ENCODE results near the gene ABHD2. TPM values are rescaled to one million over a fixed set of nuclear protein-coding genes. Genes with fewer than 3 reads are reported as not detected.
"Not testable (repeated sequence)": the region's sequence is repeated elsewhere in the genome, so short reads cannot be mapped to it uniquely, and the experiment has no call there.

ABHD2 gene
- total and polyA plus RNA-seq, 2 donors, result 5.6 to 13.7 TPM

- not testable (repeated sequence) for H3K27ac ChIP-seq (ENCODE audit: low read depth in 1 of 2, low read length in 1 of 2); H3K4me3 ChIP-seq (ENCODE audit: low read length in 2 of 2); H3K4me1 ChIP-seq (ENCODE audit: control insufficient read depth in 2 of 2, insufficient read depth in 2 of 2, low read length in 2 of 2); H3K27me3 ChIP-seq (ENCODE audit: control insufficient read depth in 2 of 2, insufficient read depth in 1 of 2, low read length in 1 of 2); H3K9me3 ChIP-seq (ENCODE audit: control insufficient read depth in 2 of 2, insufficient read depth in 1 of 2, low read length in 1 of 2); DNase-seq (ENCODE audit: low read depth in 6 of 9, low spot score in 9 of 9)
- H3K36me3 ChIP-seq (ENCODE audit: control insufficient read depth in 2 of 2, insufficient read depth in 2 of 2, low read length in 1 of 2), result peaks cover 43 to 66% of the 10 kb centered on the region in 2 donors
- WGBS, result 99% methylated on average over 13 of the region's 13 CpGs
Observed at GRCh38 chr15:89120479-89121000, 32.3 kb downstream of the ABHD2 start.

GRCh38 chr15:89121414-89121813, 33.2 kb downstream of the ABHD2 start:
- Histone ChIP-seq H3K36me3 (ENCODE audit: control insufficient read depth in 2 of 2, insufficient read depth in 2 of 2, low read length in 1 of 2) (peaks cover 45 to 63% of the 10 kb centered on the region in 2 donors), H3K9me3 (ENCODE audit: control insufficient read depth in 2 of 2, insufficient read depth in 1 of 2, low read length in 1 of 2) (no peaks in the 10 kb centered on the region), H3K4me1 (ENCODE audit: control insufficient read depth in 2 of 2, insufficient read depth in 2 of 2, low read length in 2 of 2) (no peaks in the 10 kb centered on the region), H3K4me3 (ENCODE audit: low read length in 2 of 2) (no peak overlapping the region), H3K27me3 (ENCODE audit: control insufficient read depth in 2 of 2, insufficient read depth in 1 of 2, low read length in 1 of 2) (no peaks in the 10 kb centered on the region), H3K27ac (ENCODE audit: low read depth in 1 of 2, low read length in 1 of 2) (no peak overlapping the region)
- DNase-seq (ENCODE audit: low read depth in 6 of 9, low spot score in 9 of 9), result no peak
- WGBS, result 92% methylated on average over 3 of the region's 3 CpGs

- Histone ChIP-seq H3K27ac (ENCODE audit: low read depth in 1 of 2, low read length in 1 of 2) (no peak overlapping the region), H3K4me1 (ENCODE audit: control insufficient read depth in 2 of 2, insufficient read depth in 2 of 2, low read length in 2 of 2) (no peaks in the 10 kb centered on the region), H3K27me3 (ENCODE audit: control insufficient read depth in 2 of 2, insufficient read depth in 1 of 2, low read length in 1 of 2) (no peaks in the 10 kb centered on the region), H3K4me3 (ENCODE audit: low read length in 2 of 2) (no peak overlapping the region), H3K9me3 (ENCODE audit: control insufficient read depth in 2 of 2, insufficient read depth in 1 of 2, low read length in 1 of 2) (no peaks in the 10 kb centered on the region), H3K36me3 (ENCODE audit: control insufficient read depth in 2 of 2, insufficient read depth in 2 of 2, low read length in 1 of 2) (peaks cover 34 to 55% of the 10 kb centered on the region in 2 donors)
- no peak for DNase-seq (ENCODE audit: low read depth in 6 of 9, low spot score in 9 of 9)
- 96% methylated on average over 4 of the region's 4 CpGs for WGBS
Observed at GRCh38 chr15:89122505-89123180, 34.4 kb downstream of the ABHD2 start.

GRCh38 chr15:89123181-89123525, 34.9 kb downstream of the ABHD2 start:
- no peaks in the 10 kb centered on the region for H3K27me3 ChIP-seq (ENCODE audit: control insufficient read depth in 2 of 2, insufficient read depth in 1 of 2, low read length in 1 of 2)
- no peaks in the 10 kb centered on the region for H3K4me1 ChIP-seq (ENCODE audit: control insufficient read depth in 2 of 2, insufficient read depth in 2 of 2, low read length in 2 of 2)
- H3K4me3 ChIP-seq (ENCODE audit: low read length in 2 of 2), result no peak overlapping the region
- H3K27ac ChIP-seq (ENCODE audit: low read depth in 1 of 2, low read length in 1 of 2), result peak overlapping the region in 1 of 2 donors; percentile 5
- 97% methylated on average over 7 of the region's 7 CpGs for WGBS
- H3K9me3 ChIP-seq (ENCODE audit: control insufficient read depth in 2 of 2, insufficient read depth in 1 of 2, low read length in 1 of 2), result no peaks in the 10 kb centered on the region
- H3K36me3 ChIP-seq (ENCODE audit: control insufficient read depth in 2 of 2, insufficient read depth in 2 of 2, low read length in 1 of 2), result peaks cover 31 to 50% of the 10 kb centered on the region in 2 donors
- no peak for DNase-seq (ENCODE audit: low read depth in 6 of 9, low spot score in 9 of 9)

DNA sequence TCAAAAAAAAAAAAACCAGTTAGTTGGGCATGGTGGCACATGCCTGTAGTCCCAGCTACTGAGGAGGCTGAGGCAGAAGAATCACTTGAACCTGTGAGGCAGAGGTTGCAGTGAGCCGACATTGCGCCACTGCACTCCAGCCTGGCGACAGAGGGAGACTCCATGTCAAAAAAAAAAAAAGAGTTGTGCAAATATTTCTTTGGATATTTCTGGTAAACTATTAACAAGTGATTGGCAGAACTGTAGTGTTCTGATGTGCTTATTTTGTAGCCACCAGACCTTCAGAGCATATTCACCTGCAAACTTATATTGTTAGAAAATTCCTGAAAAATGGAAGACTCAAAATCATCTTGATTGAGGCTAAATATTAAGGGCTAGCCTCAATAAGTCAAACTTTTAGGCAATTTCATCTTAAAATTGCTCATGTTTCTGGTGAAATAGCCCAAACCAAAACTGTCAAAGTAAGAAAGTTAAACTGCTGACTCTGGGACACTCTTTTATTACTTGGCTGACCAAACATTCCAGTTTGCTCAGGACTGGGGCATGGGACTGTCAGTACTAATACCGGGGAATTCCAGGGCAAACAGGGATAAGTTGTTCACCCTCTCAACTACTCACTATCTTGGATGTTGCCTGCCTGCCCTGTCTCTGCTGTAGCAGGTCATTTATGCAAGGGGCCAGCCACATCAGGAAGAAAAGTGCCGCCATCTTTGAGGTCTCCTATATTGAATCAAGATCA, 37.0 kb downstream of the ABHD2 start:
- 98% methylated on average over 5 of the region's 5 CpGs for WGBS
- Histone ChIP-seq H3K27ac (ENCODE audit: low read depth in 1 of 2, low read length in 1 of 2) (no peak overlapping the region), H3K36me3 (ENCODE audit: control insufficient read depth in 2 of 2, insufficient read depth in 2 of 2, low read length in 1 of 2) (peaks cover 19 to 38% of the 10 kb centered on the region in 2 donors), H3K4me1 (ENCODE audit: control insufficient read depth in 2 of 2, insufficient read depth in 2 of 2, low read length in 2 of 2) (no peaks in the 10 kb centered on the region), H3K27me3 (ENCODE audit: control insufficient read depth in 2 of 2, insufficient read depth in 1 of 2, low read length in 1 of 2) (no peaks in the 10 kb centered on the region), H3K4me3 (ENCODE audit: low read length in 2 of 2) (no peak overlapping the region), H3K9me3 (ENCODE audit: control insufficient read depth in 2 of 2, insufficient read depth in 1 of 2, low read length in 1 of 2) (no peaks in the 10 kb centered on the region)
- DNase-seq (ENCODE audit: low read depth in 6 of 9, low spot score in 9 of 9), result no peak

DNA sequence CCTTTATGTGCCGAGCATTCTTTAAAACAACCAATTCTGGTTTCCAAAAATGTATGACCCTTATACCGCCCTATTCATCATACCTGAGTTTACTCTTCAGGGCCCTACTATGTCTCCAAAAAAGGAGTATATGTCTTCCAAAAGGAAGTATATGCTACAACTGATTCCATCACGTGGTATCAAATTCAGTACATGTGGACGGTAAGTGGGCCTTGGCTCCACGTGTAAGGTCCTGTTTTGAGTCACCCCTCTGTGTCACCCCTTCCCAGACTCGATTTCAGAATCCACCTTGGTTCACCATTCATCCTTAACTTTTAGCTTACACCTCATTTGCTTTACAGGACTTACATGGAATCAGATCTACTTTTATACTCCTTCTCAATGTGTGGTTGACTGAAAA, 37.8 kb downstream of the ABHD2 start:
- no peaks in the 10 kb centered on the region for H3K4me1 ChIP-seq (ENCODE audit: control insufficient read depth in 2 of 2, insufficient read depth in 2 of 2, low read length in 2 of 2)
- no peak overlapping the region for H3K27ac ChIP-seq (ENCODE audit: low read depth in 1 of 2, low read length in 1 of 2)

DNA sequence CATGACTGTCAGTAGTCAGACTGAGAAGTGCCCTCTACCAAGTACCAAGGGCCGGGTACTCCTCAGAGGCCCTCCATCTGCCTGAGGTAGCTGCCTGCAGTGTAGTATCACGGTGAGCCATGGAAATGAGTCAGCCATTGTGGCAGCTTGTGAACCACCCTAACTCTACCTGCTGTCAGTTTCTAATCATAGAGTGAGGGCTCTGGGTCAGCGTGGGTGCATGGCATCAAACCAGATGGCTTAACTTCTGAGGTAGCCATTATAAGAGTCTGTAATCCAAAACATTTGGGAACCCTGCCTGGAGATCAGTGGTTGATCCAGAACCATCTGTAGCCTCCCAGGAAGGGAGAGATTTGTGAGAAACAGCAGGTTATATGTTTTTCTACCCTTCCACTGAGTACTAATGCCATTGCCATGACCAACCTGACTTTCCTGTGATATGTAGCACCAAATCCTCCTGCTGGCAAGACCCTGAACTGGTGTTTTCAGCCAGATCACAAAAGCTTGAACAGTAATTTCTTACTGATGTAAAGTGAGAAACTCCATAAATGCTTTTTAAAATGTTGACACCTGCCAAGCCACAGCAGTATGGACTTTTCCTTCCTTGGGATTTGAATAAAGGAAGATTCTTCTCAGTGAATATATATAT, 38.9 kb downstream of the ABHD2 start:
- WGBS, result 94% methylated on average over 3 of the region's 3 CpGs
- H3K27ac ChIP-seq (ENCODE audit: low read depth in 1 of 2, low read length in 1 of 2), result no peak overlapping the region
- DNase-seq (ENCODE audit: low read depth in 6 of 9, low spot score in 9 of 9), result no peak

More for the DNA sequence above, 37.8 kb downstream of the ABHD2 start:
- Histone ChIP-seq H3K36me3 (ENCODE audit: control insufficient read depth in 2 of 2, insufficient read depth in 2 of 2, low read length in 1 of 2) (peaks cover 24 to 35% of the 10 kb centered on the region in 2 donors), H3K9me3 (ENCODE audit: control insufficient read depth in 2 of 2, insufficient read depth in 1 of 2, low read length in 1 of 2) (no peaks in the 10 kb centered on the region), H3K27me3 (ENCODE audit: control insufficient read depth in 2 of 2, insufficient read depth in 1 of 2, low read length in 1 of 2) (no peaks in the 10 kb centered on the region), H3K4me3 (ENCODE audit: low read length in 2 of 2) (no peak overlapping the region)
- 97% methylated on average over 6 of the region's 6 CpGs for WGBS
- no peak for DNase-seq (ENCODE audit: low read depth in 6 of 9, low spot score in 9 of 9)

DNA sequence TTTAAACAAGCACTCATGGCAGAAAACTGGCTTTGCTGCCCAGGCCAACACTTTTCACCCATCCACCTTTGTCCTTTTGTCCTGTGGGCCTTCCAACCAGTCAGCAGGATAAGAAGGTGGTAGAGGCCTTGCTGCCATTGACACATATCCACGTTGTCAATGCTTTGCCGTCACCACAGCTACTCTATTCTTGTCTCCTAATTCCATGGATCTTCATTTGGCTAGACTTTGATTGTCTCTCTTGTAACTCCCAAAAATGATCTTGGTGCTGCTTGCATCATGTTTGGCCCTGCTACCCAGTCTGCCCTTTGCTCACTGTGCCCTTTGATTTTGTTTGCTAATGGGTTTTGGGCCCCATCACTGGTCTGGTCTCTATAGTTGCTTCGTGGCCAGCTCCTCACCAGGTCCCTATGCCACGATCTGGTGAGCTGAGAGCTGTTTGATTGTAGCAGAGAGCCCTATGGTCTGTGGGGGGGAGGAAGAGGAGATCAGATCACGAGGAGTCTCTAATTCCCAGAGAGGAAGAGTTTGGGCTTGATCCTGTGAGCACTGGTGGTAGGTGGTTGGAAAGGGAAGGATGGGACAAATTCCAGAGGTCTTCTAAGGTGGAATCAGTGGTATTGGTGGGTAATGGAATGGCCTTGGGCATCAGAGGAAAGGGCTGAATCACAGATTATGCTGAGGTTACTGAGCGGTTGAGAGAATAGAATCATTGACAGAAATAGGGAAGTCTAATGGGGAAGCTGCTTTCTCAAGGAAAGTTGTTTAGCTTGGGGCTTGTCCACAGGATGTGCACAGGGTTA, 40.3 kb downstream of the ABHD2 start:
- H3K4me1 ChIP-seq (ENCODE audit: control insufficient read depth in 2 of 2, insufficient read depth in 2 of 2, low read length in 2 of 2), result peaks cover 0 to 5% of the 10 kb centered on the region in 2 donors
- DNase-seq (ENCODE audit: low read depth in 6 of 9, low spot score in 9 of 9), result no peak
- no peaks in the 10 kb centered on the region for H3K9me3 ChIP-seq (ENCODE audit: control insufficient read depth in 2 of 2, insufficient read depth in 1 of 2, low read length in 1 of 2)
- H3K36me3 ChIP-seq (ENCODE audit: control insufficient read depth in 2 of 2, insufficient read depth in 2 of 2, low read length in 1 of 2), result peaks cover 15 to 19% of the 10 kb centered on the region in 2 donors
- 96% methylated on average over 6 of the region's 6 CpGs for WGBS
- no peak overlapping the region for H3K27ac ChIP-seq (ENCODE audit: low read depth in 1 of 2, low read length in 1 of 2)
- H3K4me3 ChIP-seq (ENCODE audit: low read length in 2 of 2), result no peak overlapping the region
- no peaks in the 10 kb centered on the region for H3K27me3 ChIP-seq (ENCODE audit: control insufficient read depth in 2 of 2, insufficient read depth in 1 of 2, low read length in 1 of 2)

More for the DNA sequence above, 38.9 kb downstream of the ABHD2 start:
- H3K27me3 ChIP-seq (ENCODE audit: control insufficient read depth in 2 of 2, insufficient read depth in 1 of 2, low read length in 1 of 2), result no peaks in the 10 kb centered on the region
- H3K9me3 ChIP-seq (ENCODE audit: control insufficient read depth in 2 of 2, insufficient read depth in 1 of 2, low read length in 1 of 2), result no peaks in the 10 kb centered on the region
- H3K4me1 ChIP-seq (ENCODE audit: control insufficient read depth in 2 of 2, insufficient read depth in 2 of 2, low read length in 2 of 2), result no peaks in the 10 kb centered on the region
- H3K36me3 ChIP-seq (ENCODE audit: control insufficient read depth in 2 of 2, insufficient read depth in 2 of 2, low read length in 1 of 2), result peaks cover 26 to 27% of the 10 kb centered on the region in 2 donors
- no peak overlapping the region for H3K4me3 ChIP-seq (ENCODE audit: low read length in 2 of 2)
